B cell (primary cell): ENCODE results near the gene ARHGEF7. TPM values are rescaled to one million over a fixed set of nuclear protein-coding genes. Genes with fewer than 3 reads are reported as not detected.

Experiments used
- ATAC-seq: fragments of 200-7000 bp; cut with Tn5 transposase; one replicate; pipeline ENCODE4 v1.10.0; 2021; ENCODE audit warnings: low read depth, mild to moderate bottlenecking, moderate number of reproducible peaks, moderate library complexity
- CTCF ChIA-PET: fragments of 350-600 bp; sonication (Branson Sonifier 250); formaldehyde crosslinking; loops from one replicate; lab custom pipeline; 2021; ENCODE audit warnings: antibody characterized with exemption, inconsistent platforms; lab: Charles Lee
- POLR2A ChIA-PET: fragments of 350-600 bp; sonication (Branson Sonifier 250); formaldehyde crosslinking; loops from one replicate; lab custom pipeline; 2021; ENCODE audit warnings: antibody characterized with exemption; lab: Charles Lee
- DNase-seq: peaks from one replicate; pipeline ENCODE4 v3.0.0; 2013
- H2AFZ ChIP-seq: 2 replicates; pipeline ENCODE4 v1.6.1; 2012; ENCODE audit warnings: mild to moderate bottlenecking, low read depth, low read length; ENCODE audit not compliant: insufficient read depth, poor library complexity, severe bottlenecking
- H3K27ac ChIP-seq, 2 donors: 1 replicate in 1 of 2; 2 replicates in 1 of 2; pipeline ENCODE4 v1.5.1; 2012 to 2013; ENCODE audit warnings: low read length in 2 of 2, mild to moderate bottlenecking in 2 of 2, moderate library complexity in 1 of 2
- H3K27me3 ChIP-seq, 4 experiments: fragments of 200-600 bp in 1 of 4; sonication (generic) in 1 of 4; replicated peaks in 1 of 4; 1 replicate in 2 of 4; 2 replicates in 2 of 4; pipeline versions ENCODE4 v1.6.1 to v1.7.0; 2013 to 2016; ENCODE audit warnings: low read length in 3 of 4, mild to moderate bottlenecking in 2 of 4, mixed read lengths in 1 of 4, moderate library complexity in 1 of 4; ENCODE audit not compliant: insufficient read depth in 4 of 4, control insufficient read depth in 3 of 4; ENCODE audit errors: control extremely low read depth in 1 of 4
- H3K36me3 ChIP-seq, 2 experiments: replicated peaks in 1 of 2; 1 replicate in 1 of 2; 2 replicates in 1 of 2; pipeline versions ENCODE4 v1.6.1 to v1.7.1; 2013; ENCODE audit warnings: low read length in 1 of 2; ENCODE audit not compliant: insufficient read depth in 2 of 2, control insufficient read depth in 1 of 2; ENCODE audit errors: control extremely low read depth in 1 of 2, extremely low read depth in 1 of 2
- H3K4me1 ChIP-seq, 2 donors: fragments of 200-600 bp in 1 of 2; sonication (generic) in 1 of 2; 1 replicate in 1 of 2; 2 replicates in 1 of 2; pipeline versions ENCODE4 v1.5.1 to v1.6.1; 2013 to 2017; ENCODE audit warnings: low read length in 2 of 2; ENCODE audit not compliant: control insufficient read depth in 2 of 2, insufficient read depth in 2 of 2
- H3K4me2 ChIP-seq: replicated peaks from 2 replicates; pipeline ENCODE3; 2012; ENCODE audit warnings: mild to moderate bottlenecking, low read depth, low read length; ENCODE audit not compliant: poor library complexity, severe bottlenecking
- H3K4me3 ChIP-seq, 5 experiments: fragments of 200-600 bp in 1 of 5; sonication (generic) in 1 of 5; 1 replicate in 3 of 5; 2 replicates in 2 of 5; pipeline versions ENCODE4 v1.5.1 to v1.7.0; 2011 to 2016; ENCODE audit warnings: low read length in 4 of 5, mild to moderate bottlenecking in 4 of 5, low read depth in 2 of 5, control low read depth in 1 of 5, moderate library complexity in 1 of 5; ENCODE audit not compliant: insufficient read depth in 1 of 5; ENCODE audit errors: control extremely low read depth in 1 of 5, extremely low read depth in 1 of 5
- H3K79me2 ChIP-seq: fragments of 200-600 bp; sonication (generic); one replicate; pipeline ENCODE4 v1.6.0; 2016; ENCODE audit warnings: low read length; ENCODE audit not compliant: control insufficient read depth, insufficient read depth
- H3K9ac ChIP-seq: fragments of 200-600 bp; sonication (generic); 2 replicates; pipeline ENCODE4 v1.6.1; 2017; ENCODE audit warnings: mild to moderate bottlenecking, low read length, moderate library complexity
- H3K9me3 ChIP-seq, 3 donors: one replicate each; pipeline versions ENCODE4 v1.6.1 to v1.7.1; 2013; ENCODE audit warnings: low read length in 2 of 3; ENCODE audit not compliant: control insufficient read depth in 2 of 3, insufficient read depth in 1 of 3; ENCODE audit errors: control extremely low read depth in 1 of 3
- H4K20me1 ChIP-seq: 2 replicates; pipeline ENCODE4 v1.6.0; 2012; ENCODE audit warnings: mild to moderate bottlenecking, low read length; ENCODE audit not compliant: insufficient read depth, control insufficient read depth, poor library complexity, severe bottlenecking
- H3K27ac Mint-ChIP-seq: one replicate; pipeline ENCODE4 v1.8.0; 2021; ENCODE audit warnings: mixed read lengths
- H3K27me3 Mint-ChIP-seq: one replicate; pipeline ENCODE4 v1.8.0; 2021; ENCODE audit warnings: mixed read lengths
- H3K4me1 Mint-ChIP-seq: one replicate; pipeline ENCODE4 v1.8.0; 2021; ENCODE audit warnings: mixed read lengths
- H3K4me3 Mint-ChIP-seq: one replicate; pipeline ENCODE4 v1.8.0; 2021; ENCODE audit warnings: mixed read lengths
- H3K9me3 Mint-ChIP-seq: one replicate; pipeline ENCODE4 v1.8.0; 2022; ENCODE audit warnings: mixed read lengths; ENCODE audit not compliant: insufficient read depth
- EZH2 ChIP-seq: IDR thresholded peaks from 2 replicates; pipeline ENCODE4 v1.6.1; 2012; ENCODE audit warnings: borderline replicate concordance, low read depth, mild to moderate bottlenecking, moderate library complexity, low read length; ENCODE audit not compliant: insufficient read depth, poor library complexity, severe bottlenecking
- WGBS: methylation state at CpG from one replicate; pipeline ENCODE4 v1.1.5; 2013; ENCODE audit warnings: missing lambda C conversion rate; ENCODE audit not compliant: insufficient coverage; 5-methylcytosine and 5-hydroxymethylcytosine counted together
- intact Hi-C: fragments of 100-400 bp; cut with micrococcal nuclease; formaldehyde crosslinking; loops from one replicate; pipeline ENCODE4 v1.10.0; 2022
- polyA plus RNA-seq: library from polyadenylated mRNA; depleted of rRNA; stranded (reverse); fragments of >200 nt; gene quantifications from 2 replicates; pipeline ENCODE4 v1.2.3, GENCODE V29; 2012
- total RNA-seq, 2 donors: library from RNA; stranded (reverse); fragments of 120-200 nt in 1 of 2; gene quantifications; 1 replicate in 1 of 2; 2 replicates in 1 of 2; pipeline versions ENCODE4 v1.2.3 to v1.2.4, GENCODE V29; 2013 to 2022
- TF ChIP-seq, protein P1 (sequence below): fragments of 200-600 bp; IDR thresholded peaks from one replicate; pipeline ENCODE4 v1.8.0; 2022; ENCODE audit warnings: antibody characterized with exemption, mild to moderate bottlenecking

The ARHGEF7 gene
- total and polyA plus RNA-seq, 2 donors (not counting 1 experiment from before 2014, with no cell fraction given), result 62.3 to 125 TPM

DNA sequence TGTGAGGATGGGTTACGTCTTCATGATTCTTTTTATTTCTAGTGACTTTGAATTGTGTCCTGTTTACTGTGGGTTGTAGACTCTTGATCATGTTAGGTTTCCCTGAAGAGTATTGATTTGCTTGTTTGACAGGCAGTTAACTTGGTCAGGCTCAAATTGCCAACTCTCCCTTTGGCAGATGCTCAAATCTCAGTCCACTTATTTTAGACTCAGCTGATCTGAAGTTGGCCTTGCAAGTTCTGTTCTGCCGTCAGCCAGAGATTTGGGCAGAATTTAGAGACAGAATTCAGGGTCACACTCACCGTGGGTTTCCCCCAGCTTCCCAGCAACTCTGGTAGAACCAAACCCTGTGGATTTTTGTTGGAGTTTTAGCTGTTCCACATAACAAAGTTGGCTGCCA is 133.7 kb downstream of the ARHGEF7 start:
- H3K4me3 ChIP-seq, result no peak overlapping the region
- Mint-ChIP-seq H3K4me1 (peaks cover 15% of the 10 kb centered on the region), H3K27ac (no peak overlapping the region), H3K4me3 (no peak overlapping the region), H3K27me3 (no peaks in the 10 kb centered on the region), H3K9me3 (no peaks in the 10 kb centered on the region)
- CTCF ChIA-PET, result no interaction called here
- no peak overlapping the region for H2AFZ ChIP-seq
- POLR2A ChIA-PET, result no interaction called here
- H3K9ac ChIP-seq, result no peak overlapping the region
- no peak for TF ChIP-seq EZH2
- TF ChIP-seq, protein P1, sequence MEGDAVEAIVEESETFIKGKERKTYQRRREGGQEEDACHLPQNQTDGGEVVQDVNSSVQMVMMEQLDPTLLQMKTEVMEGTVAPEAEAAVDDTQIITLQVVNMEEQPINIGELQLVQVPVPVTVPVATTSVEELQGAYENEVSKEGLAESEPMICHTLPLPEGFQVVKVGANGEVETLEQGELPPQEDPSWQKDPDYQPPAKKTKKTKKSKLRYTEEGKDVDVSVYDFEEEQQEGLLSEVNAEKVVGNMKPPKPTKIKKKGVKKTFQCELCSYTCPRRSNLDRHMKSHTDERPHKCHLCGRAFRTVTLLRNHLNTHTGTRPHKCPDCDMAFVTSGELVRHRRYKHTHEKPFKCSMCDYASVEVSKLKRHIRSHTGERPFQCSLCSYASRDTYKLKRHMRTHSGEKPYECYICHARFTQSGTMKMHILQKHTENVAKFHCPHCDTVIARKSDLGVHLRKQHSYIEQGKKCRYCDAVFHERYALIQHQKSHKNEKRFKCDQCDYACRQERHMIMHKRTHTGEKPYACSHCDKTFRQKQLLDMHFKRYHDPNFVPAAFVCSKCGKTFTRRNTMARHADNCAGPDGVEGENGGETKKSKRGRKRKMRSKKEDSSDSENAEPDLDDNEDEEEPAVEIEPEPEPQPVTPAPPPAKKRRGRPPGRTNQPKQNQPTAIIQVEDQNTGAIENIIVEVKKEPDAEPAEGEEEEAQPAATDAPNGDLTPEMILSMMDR, result no peak
- no peaks in the 10 kb centered on the region for H3K27me3 ChIP-seq
- H4K20me1 ChIP-seq, result peaks cover 33% of the 10 kb centered on the region
- H3K4me2 ChIP-seq, result no peak overlapping the region
- DNase-seq, result no peak
- no peak overlapping the region for H3K27ac ChIP-seq
- intact Hi-C loops, result no loop called here
- H3K79me2 ChIP-seq, result peaks cover 55% of the 10 kb centered on the region
- no peaks in the 10 kb centered on the region for H3K9me3 ChIP-seq
- 92% methylated on average over 2 of the region's 3 CpGs for WGBS
- H3K4me1 ChIP-seq, result peaks cover 3 to 12% of the 10 kb centered on the region in 2 donors
- peaks cover 3 to 90% of the 10 kb centered on the region in 2 experiments for H3K36me3 ChIP-seq
- no peak for ATAC-seq

DNA sequence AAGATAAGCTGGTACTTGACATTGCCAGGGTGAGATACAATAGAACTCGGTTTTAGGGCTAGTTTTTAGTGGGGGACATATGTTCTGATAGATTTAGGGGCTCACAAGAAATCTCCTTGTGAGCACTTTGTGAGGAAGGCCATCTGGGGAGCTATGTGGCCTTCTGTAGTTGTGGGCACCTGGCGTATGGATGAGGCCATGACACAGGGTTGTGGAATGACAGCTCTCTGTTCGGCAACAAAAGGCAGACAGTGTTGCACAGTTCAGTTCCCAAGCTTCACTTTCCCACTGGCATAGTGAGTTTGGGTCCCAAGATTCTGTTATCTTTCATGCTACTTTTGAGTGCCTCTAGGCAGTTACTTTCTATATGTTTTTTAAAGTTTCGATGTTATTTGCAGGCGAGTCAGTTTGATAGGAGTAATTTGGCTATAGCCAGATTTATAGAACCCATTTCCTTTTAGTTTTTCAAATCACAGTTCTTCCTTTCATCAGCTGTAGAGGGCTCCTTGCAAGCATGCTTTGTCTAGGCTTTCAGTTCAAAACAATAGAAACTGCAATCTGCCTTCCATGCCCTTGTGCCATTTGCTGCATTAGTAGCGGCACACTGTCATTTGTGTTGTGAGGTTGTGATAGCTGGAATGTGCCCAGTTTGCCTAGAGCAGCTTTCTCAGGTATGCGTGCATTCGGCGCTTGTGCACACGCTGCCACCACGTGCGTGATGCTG is 134.7 kb downstream of the ARHGEF7 start:
- H3K4me3 Mint-ChIP-seq, result no peak overlapping the region
- no peak overlapping the region for H3K27ac Mint-ChIP-seq
- CTCF ChIA-PET, result no interaction called here
- peaks cover 3 to 86% of the 10 kb centered on the region in 2 experiments for H3K36me3 ChIP-seq
- no peak overlapping the region for H3K27ac ChIP-seq
- TF ChIP-seq, protein P1, result no peak
- no peak for TF ChIP-seq EZH2
- H2AFZ ChIP-seq, result no peak overlapping the region
- POLR2A ChIA-PET, result no interaction called here
- no peaks in the 10 kb centered on the region for H3K27me3 Mint-ChIP-seq
- no peak overlapping the region for H3K9ac ChIP-seq
- no peak for DNase-seq
- H4K20me1 ChIP-seq, result peaks cover 35% of the 10 kb centered on the region
- intact Hi-C loops, result no loop called here
- peaks cover 3 to 12% of the 10 kb centered on the region in 2 donors for H3K4me1 ChIP-seq
- no peak for ATAC-seq
- H3K4me1 Mint-ChIP-seq, result peaks cover 15% of the 10 kb centered on the region
- no peaks in the 10 kb centered on the region for H3K9me3 Mint-ChIP-seq
- no peak overlapping the region for H3K4me3 ChIP-seq
- peaks cover 0 to 4% (median 0%) of the 10 kb centered on the region in 3 donors for H3K9me3 ChIP-seq
- H3K4me2 ChIP-seq, result no peak overlapping the region
- WGBS, result 96% methylated on average over 7 of the region's 12 CpGs
- H3K79me2 ChIP-seq, result peaks cover 55% of the 10 kb centered on the region
- no peaks in the 10 kb centered on the region for H3K27me3 ChIP-seq
